ENCODE results near the gene TMEM43.

The TMEM43 gene

DNA sequence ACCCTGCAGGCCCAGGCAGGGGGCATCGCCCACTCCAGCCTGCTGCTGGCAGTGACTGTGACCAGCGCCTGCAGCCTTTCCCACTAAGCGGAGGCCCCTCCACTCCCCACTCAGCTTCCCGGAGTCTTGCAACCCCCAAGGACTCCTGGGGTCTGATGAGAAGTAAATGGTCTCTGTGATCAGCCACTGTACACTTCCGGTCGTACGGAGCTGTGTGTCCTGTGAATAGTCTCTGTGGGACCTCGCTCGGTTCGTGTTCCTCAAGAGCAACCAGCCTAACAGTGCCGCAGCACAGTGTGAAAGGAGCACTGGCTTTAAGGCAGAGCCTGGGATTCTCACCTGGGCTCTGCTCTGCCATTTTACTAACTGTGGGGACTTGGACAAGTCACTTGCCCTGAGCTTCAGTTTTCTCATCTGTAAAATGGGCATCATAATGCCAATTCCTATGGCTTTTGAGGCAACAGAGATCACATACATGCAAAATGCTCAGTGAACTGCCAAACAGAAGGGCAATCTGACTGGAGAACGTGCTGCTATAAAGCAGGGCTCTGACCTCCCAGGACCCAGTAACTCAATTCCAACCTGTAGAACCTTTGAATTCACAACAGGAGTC, 26.7 kb downstream of the TMEM43 start:
- DNase-seq (ENCODE audit: low read depth, low spot score) = no peak

DNA sequence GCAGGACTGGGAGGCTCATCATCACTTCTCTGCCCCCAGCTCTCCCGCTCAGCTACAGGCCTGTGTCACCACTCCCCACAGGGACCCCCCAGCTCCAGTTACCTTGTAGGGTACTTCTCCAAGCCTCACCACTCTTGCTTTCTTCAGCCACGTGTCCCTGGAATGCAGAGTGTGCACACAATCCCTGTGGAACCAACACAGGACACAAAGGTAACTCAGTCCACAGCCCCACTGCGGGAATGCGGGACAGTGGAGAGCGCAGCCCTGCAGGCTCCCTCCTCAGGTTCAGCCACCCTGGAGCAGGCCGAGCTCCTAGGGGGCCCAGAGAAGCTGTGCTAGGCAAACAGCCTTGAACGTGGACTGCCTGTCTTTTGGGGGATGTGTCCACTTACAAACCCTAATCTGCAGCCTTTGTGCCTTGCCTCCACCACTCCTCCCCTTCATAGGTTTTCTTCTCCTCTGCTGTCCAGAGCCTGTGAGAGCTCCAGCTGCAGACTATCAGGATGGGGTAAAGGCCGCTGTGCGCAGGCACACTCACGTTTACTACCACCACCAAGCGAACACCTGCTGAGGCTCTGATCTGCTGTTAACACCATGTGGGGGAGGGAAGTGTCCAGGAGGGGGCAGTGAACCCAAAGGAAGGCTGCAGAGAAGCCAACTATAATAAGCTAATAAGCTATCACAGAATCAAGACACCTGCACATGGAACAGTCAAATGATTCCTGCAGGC, 27.5 kb downstream of the TMEM43 start:
- no peak for DNase-seq (ENCODE audit: low read depth, low spot score)

DNA sequence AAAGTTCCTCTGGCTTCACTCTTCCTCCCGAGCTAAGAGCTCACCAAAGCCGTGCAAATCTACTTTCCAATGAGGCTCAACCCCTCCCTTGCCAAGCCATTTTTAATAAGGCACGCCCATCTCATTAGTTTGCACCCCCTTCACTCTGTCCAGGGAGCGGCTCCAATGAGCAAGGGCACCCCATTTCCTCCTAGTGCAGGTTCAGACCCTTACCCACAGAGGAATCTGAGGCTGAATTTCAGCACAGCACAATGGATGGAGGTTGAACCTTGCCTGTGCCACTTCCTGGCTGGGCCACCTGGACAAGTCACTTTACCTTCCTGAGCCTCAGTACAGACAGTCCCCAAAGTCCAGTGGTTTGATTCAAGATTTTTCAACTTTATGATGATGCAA, 28.1 kb downstream of the TMEM43 start:
- DNase-seq (ENCODE audit: low read depth, low spot score) = no peak

DNA sequence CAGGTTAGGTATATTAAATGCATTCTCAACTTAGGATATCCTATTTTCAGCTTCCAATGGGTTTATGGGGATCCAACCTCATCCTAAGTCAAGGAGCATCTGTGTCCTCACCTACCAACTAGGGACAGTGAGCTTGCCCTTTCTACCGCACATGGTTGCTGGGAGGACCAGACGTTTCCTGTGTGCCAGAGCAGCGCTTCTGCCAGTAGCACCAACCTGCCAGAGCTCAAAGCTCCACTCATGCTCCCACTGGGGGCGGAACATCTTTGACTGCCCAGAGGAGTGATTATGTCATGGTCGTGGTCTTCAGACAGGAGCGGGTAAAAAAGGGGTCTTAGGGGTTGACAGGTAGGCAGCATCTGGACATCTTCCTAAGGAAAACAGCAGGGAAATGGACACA, 28.8 kb downstream of the TMEM43 start:
- DNase-seq (ENCODE audit: low read depth, low spot score) = no peak

DNA sequence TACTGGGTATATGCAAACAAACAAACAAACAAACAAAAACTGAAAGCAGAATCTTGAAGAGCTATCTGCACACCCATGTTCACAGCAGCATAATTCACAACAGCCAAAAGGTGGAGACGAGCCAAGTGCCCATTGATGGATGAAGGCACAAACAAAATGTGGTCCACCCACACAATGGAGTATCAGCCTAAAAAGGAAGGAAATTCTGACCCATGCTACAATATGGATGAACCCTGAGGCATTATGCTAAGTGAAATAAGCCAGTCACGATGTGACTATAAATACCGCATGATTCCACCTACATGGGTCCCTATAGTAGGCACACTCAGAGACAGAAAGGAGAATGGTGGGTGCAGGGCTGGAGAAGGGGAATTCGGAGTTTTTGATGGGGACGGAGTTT, 29.4 kb downstream of the TMEM43 start:
- no peak for DNase-seq (ENCODE audit: low read depth, low spot score)

DNA sequence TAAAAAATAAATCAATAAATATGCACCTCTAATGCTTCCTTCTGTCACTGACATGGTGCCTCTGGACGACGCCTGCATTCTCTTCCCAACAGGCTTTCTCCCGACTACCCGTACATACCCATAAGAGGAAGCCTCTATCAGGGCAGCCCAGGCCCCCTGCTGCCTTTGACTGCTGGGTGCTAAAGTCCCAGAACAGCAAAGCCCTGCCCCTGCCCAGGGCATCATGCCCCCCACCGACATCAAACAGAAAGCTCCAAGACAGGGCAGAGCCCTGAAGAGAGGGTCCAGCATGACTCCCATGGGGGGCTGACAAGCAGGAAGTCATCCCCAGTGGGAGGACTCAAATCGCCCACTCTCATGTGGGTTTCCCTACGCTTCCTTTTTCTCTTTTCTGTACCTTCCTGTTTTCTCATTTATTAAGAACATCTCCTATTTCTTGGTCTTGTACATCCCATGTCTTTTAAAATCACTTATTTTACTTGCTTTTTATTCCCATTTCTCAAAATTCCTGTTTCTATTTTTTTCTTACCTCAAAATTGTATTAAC, 30.1 kb downstream of the TMEM43 start:
- DNase-seq (ENCODE audit: low read depth, low spot score) = no peak

DNA sequence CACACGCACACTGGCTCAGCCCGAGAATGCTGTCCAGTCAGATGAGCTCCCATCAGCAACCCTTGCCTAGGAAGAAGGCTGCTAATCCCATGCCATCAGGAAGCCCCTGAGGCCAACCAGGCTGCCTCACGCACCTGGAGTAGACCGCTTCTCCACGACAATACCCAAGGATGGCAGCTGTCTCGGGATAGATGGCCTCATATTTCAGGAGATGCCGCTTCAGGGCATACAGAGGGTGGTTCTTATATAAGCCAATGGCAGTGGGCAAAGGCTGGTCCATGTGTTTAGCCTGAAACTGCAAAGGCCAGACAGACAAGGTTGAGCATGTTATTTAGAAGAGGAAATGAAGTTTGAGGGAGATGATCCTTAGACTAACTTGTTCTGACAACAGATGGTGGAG, 31.3 kb downstream of the TMEM43 start:
- no peak for DNase-seq (ENCODE audit: low read depth, low spot score)

DNA sequence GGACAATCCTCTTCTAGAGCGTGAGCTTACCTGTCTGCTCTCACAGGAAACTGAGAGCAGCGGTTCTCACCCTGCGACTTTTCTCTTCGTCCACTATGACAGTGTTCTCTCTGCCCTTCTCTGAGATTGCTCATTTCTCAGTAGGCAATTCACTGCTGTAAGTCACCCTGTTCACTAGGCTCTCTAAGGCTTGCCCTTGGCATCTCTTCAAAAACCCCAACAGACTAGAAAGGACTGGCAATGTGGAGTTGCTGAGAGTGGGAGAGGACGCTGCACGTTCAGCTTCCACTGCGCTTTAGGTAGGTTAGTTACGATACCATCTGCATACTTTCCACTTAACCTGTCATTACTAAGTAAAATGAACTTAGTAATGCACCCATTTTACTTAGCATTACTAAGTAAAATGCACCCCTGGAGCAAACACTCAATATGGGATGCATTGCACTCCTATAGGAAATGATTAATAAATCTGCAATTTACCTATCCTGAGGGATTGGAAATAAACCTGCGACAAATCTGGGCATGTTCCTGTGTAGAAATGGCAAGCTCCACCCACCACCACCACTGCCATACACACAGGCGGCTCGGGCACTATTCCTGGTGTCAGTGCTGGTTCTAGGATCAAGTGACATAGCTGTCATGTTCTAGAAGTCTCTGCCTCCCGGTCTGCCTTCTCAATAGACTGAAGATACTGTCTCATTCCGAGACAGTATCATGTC, 32.1 kb downstream of the TMEM43 start:
- DNase-seq (ENCODE audit: low read depth, low spot score) = no peak

DNA sequence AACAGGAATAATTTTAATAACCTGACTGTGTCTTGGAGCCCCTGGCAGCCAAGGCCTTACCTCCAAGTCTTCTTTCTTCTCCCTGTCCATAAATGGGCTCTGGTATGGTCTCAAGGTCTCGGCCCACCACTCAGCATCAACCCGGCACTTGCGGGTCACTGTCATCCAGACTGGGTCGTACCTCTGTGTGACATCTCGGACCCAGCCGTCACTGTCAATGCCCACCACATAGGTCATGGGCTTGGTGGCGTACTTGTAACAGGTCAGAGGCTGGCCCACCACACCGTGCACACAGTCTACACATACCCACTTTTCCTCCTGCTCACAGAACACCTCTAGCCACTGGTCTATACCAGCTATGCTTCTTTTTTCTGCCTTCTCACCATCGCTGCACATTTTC, 33.1 kb downstream of the TMEM43 start:
- DNase-seq (ENCODE audit: low read depth, low spot score) = no peak

DNA sequence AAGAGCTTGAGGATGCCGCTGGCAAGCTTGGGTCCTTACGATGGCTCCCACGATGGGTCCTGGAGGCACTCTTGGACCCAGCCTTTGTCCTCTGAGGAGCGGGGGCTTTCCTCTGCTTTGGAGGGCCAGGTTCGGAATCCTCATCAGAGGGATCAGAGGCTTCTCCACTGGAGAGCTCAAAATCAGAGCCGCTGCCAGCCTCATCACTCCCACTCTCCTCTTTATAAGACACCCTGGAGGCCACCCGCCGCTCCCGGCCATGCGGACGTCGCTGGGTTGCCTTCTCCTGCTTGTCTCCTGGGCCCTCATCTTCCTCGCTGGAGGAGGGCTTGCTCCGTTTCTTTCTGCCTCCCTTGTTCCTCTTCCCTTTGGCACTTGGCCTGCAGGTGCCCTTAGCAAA, 33.5 kb downstream of the TMEM43 start:
- DNase-seq (ENCODE audit: low read depth, low spot score) = no peak

DNA sequence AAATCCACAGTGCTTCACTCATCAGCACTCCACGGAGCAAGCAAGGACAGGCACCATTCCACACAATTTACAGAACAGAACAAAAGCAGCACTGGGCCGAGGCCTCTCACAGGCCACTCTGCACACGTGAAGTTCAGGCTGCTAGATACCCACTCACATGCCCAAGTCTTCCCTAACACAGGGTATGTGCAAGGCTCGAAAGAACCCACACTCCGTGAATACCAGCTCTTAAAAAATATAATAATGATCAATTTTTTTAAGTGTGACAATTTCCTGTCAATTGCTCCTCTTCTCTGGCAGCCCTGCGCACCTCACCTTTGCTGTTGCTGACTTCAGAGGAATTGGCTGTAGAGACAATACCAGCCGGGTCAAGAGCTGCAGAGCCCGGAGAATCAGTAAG, 34.6 kb downstream of the TMEM43 start:
- no peak for DNase-seq (ENCODE audit: low read depth, low spot score)

DNA sequence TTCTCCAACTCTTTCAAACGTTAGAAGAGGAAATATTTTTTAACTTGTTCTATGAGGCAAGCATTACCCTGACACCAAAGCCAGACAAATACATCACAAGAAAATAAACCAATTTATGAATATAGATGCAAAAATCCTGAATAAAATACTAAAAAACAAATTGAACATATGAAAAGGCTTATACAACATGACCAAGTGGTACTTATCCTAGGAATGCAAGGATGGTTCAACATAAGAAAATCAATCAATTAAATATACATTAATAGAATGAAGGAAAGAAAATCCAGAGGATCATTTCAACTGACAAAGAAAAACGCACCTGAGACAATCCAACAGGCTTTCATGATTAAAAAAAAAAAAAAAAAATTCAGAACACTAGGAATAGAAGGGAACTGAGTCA, 36.4 kb downstream of the TMEM43 start:
- DNase-seq (ENCODE audit: low read depth, low spot score) = no peak

DNA sequence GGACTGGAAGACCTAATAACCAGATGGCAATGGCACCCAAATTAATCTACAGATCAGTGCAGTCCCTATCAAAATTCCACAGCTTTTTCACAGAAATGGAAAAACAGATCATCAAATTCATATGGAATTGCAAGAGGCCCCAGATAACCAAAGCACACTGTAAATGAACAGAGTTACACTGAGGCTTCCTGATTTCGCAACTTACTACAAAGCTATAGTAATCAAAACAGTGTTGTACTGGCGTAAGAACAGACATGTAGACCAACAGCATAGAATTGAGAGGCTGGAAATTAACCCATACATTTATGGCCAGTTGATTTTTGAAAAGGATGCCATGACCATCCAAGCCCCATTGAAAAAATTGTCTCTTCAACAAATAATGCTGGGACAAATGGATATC, 37.3 kb downstream of the TMEM43 start:
- DNase-seq (ENCODE audit: low read depth, low spot score) = no peak

DNA sequence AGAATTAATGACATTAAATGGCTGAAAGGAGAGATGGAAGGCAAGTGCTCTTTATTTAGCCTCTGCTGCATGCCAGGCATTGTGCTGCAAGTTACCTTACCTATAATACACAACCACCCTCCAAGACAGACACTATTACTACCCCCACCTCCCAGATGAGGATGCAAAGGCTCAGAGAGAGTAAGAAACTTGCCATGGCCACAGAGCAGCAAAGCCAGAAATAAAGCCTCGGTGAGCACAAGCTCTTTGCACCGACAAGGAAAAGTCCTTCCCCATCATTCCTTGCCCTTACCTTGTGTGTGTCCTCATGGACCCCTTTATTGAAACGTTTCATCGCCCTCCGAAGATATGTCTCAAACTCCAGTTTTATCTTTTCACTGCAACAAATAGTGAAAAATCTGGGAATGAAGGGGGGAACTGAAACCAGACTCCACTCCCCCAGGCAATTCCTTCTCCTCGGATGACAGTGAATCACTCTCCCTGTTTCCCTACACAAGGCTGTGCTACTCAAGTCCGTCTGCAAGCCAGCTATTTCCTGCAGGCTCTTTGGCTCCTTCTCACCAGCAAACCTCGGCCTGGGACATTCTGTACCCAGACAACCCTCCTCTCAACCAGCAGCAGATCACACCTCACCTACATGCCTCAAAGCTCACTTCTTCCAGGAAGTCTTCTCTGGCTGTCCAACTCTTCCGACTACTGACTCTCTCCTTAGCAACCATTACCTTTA, 42.2 kb downstream of the TMEM43 start:
- DNase-seq (ENCODE audit: low read depth, low spot score) = no peak

DNA sequence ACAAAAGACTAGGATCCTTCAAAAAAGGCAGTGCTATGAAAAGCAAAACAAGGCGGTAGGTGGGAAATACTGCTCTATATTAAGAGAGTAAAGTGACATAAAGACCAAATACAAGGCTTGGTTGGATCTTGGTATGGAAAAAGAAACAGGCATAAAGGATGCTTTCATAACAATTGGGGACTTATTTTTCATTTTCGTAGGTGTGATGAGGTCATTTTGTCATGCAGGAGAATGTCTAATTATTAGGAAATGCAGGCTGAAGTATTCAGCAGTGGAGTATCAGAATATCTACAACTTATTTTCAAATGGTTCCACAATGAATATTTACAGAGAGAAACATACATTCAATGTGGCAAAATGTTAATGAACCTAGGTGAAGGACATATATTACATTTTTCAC, 44.6 kb downstream of the TMEM43 start:
- DNase-seq (ENCODE audit: low read depth, low spot score) = no peak

DNA sequence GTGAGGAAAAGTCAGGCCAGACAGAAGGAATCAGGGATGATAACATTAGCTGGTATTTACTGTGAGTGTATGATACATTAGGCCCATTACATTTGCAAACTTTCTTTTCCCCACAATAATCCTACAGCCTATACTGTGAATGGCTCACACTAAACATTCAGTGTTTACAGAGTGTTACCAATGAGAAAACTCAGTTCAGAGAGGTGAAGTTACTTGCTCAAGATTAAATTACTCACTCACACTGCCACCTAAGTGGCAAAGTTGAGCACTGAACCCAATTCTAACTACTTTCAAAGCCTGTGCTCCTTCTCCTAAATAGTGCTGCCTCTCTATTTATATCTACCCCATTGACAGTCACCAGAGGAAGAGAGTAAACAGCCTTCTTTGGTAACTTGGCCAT, 45.0 kb downstream of the TMEM43 start:
- DNase-seq (ENCODE audit: low read depth, low spot score) = no peak

DNA sequence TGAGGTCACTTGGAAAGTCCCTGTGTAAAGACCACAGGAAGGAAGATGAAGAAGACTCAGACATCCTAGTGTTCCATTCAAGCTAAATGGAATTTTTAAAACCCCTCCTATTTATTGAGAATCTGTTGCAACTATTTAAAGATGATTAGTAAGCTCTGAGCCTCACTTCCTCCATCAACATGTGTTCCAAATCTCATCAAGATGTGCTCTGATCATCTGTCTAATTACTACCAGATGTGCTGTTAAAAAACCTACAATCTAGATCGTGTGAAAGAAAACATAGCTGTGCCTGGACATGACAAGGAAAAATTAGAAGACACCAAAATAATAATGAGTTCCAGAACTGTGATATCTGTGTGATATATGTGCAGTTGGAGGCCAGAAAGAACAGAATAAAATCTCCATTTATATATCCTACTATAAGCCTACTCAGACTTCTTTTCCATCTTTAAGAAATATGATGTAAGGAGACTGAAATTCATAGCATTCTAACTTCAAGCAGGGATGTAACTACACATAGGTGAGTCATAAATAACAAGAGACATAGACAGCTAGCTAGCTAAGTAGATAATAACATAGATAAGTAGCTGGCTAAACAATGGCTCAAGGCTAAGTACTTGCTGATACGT, 45.8 kb downstream of the TMEM43 start:
- DNase-seq (ENCODE audit: low read depth, low spot score) = no peak

DNA sequence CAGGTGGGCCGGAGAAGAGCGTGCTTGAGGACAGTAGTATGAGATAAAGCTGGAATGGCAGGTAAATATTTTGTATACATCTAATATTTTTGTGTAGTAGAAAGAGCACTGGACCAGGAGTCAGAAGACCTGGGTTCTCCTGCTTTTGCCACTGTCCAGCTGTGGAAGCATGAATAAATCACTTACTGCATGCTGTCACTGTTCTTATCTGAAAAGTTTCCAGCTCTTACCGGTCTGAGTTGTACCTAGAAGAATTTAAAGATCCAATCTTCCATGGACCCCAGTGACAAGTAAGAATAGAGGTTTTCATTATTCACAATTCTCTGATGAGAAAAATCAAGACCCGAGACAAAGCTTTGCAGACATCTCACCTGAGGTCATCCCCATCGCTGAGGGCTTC, 47.6 kb downstream of the TMEM43 start:
- no peak for DNase-seq (ENCODE audit: low read depth, low spot score)

DNA sequence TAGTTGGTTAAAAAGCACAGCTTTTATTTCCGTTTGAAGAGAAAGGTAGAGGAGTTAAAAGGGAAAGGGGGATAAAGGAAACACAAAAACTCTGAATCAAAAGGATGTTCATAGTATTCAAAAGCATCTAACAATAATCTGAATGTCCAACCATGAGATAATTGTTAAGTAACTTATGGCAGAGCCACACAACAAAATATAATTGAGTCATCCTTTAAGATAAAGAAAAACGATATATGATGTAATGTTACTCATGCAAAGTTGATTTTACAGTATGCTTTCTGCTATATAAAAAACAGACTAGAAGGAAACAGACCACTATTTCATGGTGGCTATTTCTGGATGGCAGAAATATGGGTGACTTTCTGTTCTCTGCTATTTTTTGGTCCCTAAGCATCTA, 49.6 kb downstream of the TMEM43 start:
- DNase-seq (ENCODE audit: low read depth, low spot score) = no peak

DNA sequence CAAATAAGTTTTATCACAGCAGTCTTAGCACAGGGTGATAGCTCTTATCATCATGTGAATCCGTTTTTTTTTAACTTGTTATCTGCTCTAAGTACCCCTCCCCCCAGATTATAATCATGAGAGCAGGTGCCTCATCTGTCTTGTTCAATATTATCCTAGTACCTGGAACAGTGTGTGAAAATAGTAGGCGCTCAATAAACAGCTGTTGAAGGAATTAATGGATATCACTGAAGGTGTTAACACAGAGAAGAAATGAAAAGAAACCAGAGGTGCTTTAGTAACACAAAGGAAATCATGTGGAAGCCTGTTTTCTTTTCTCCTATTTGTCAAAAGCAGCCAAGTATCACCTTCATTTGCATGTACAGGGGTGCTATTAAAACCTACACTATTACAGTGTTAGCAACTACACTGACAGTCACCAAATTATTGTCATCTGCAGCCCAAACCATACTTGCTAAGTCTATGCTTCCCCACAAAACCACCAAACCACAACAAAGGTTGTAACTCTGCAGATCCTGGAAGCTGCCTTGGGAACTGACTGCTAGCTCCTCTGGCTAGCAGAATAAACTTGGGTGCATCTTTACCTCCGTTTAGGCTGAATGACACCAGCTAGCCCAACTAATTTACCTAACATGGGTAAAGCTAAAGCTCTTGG, 50.7 kb downstream of the TMEM43 start:
- DNase-seq (ENCODE audit: low read depth, low spot score) = no peak

DNA sequence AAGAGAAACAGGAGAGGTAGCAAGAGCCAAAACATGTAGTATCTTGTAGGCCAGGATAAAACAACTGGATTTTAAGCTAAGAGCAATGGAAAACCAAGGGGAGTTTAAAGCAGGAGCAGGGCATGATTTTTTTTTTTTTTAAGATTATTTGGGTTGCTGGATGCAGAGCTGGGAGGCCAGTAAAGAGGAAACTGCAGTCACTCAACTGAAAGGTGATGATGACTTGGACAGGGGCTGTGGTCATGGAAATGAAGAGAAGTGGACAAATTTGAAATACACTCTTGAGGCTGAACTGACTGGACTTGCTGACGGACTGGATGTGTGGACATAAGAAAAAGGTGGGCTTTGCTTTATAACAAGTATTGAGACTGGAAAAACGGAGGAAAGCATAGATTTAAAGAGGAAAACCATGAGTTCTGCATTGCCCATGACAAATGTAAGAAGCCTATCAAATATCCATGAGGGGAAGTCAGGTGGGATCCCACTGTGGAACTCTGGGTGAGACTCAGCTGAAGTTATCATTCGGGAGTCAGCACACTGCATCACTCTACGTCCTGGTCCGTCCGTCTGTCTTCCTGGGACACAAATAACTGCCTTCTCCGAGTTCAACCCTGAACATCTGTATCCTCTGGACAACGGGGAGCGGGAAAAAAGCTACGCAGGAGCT, 52.9 kb downstream of the TMEM43 start:
- no peak for DNase-seq (ENCODE audit: low read depth, low spot score)
